Measurements from ENCODE around the gene CREB3L1. TPM values are rescaled to one million over a fixed set of nuclear protein-coding genes. Genes with fewer than 3 reads are reported as not detected.

Gene CREB3L1
- total RNA-seq, result 81.6 TPM

- DNase-seq (ENCODE audit: low spot score), result peak; percentile 86
Observed at GRCh38 chr11:46277622-46278386, at the start of gene CREB3L1. Gene CREB3L1 (plus strand): TSS chr11:46277662. CDS start chr11:46278112, 450 bp downstream.

- DNase-seq (ENCODE audit: low spot score), result no peak
Observed at GRCh38 chr11:46229230-46229629, 48.2 kb upstream of the CREB3L1 start.

- DNase-seq (ENCODE audit: low spot score), result no peak
Observed at GRCh38 chr11:46234311-46234710, 43.2 kb upstream of the CREB3L1 start.

GRCh38 chr11:46235777-46236688 is 41.4 kb upstream of the CREB3L1 start:
- no peak for DNase-seq (ENCODE audit: low spot score)

GRCh38 chr11:46236918-46237247 is 40.6 kb upstream of the CREB3L1 start:
- no peak for DNase-seq (ENCODE audit: low spot score)

- DNase-seq (ENCODE audit: low spot score), result no peak
Observed at GRCh38 chr11:46237248-46238077, 40.0 kb upstream of the CREB3L1 start.

GRCh38 chr11:46238078-46238966 is 39.1 kb upstream of the CREB3L1 start:
- DNase-seq (ENCODE audit: low spot score), result peak; percentile 49

GRCh38 chr11:46238967-46239800 is 38.3 kb upstream of the CREB3L1 start:
- DNase-seq (ENCODE audit: low spot score), result peak; percentile 84

GRCh38 chr11:46239801-46240061 is 37.7 kb upstream of the CREB3L1 start:
- no peak for DNase-seq (ENCODE audit: low spot score)

- no peak for DNase-seq (ENCODE audit: low spot score)
Observed at GRCh38 chr11:46240371-46240770, 37.1 kb upstream of the CREB3L1 start.

- no peak for DNase-seq (ENCODE audit: low spot score)
Observed at GRCh38 chr11:46240861-46241260, 36.6 kb upstream of the CREB3L1 start.

GRCh38 chr11:46242041-46242951 is 35.2 kb upstream of the CREB3L1 start:
- DNase-seq (ENCODE audit: low spot score), result no peak

GRCh38 chr11:46242952-46243795 is 34.3 kb upstream of the CREB3L1 start:
- peak; percentile 92 for DNase-seq (ENCODE audit: low spot score)

- no peak for DNase-seq (ENCODE audit: low spot score)
Observed at GRCh38 chr11:46243796-46244109, 33.7 kb upstream of the CREB3L1 start.

GRCh38 chr11:46246521-46246920 is 30.9 kb upstream of the CREB3L1 start:
- no peak for DNase-seq (ENCODE audit: low spot score)

- no peak for DNase-seq (ENCODE audit: low spot score)
Observed at GRCh38 chr11:46247090-46247489, 30.4 kb upstream of the CREB3L1 start.

GRCh38 chr11:46247659-46248058 is 29.8 kb upstream of the CREB3L1 start:
- peak; percentile 62 for DNase-seq (ENCODE audit: low spot score)

GRCh38 chr11:46248289-46249102 is 29.0 kb upstream of the CREB3L1 start:
- DNase-seq (ENCODE audit: low spot score), result no peak

Data from mucosa of gallbladder (tissue), 1 donor.